Measurements from ENCODE around the gene FTSJ1. TPM values are rescaled to one million over a fixed set of nuclear protein-coding genes. Genes with fewer than 3 reads are reported as not detected.

The FTSJ1 gene
- total and polyA plus RNA-seq, 2 of the 4 experiments (the other 2 are of a cell fraction) = 50.8 to 59.9 TPM

DNA sequence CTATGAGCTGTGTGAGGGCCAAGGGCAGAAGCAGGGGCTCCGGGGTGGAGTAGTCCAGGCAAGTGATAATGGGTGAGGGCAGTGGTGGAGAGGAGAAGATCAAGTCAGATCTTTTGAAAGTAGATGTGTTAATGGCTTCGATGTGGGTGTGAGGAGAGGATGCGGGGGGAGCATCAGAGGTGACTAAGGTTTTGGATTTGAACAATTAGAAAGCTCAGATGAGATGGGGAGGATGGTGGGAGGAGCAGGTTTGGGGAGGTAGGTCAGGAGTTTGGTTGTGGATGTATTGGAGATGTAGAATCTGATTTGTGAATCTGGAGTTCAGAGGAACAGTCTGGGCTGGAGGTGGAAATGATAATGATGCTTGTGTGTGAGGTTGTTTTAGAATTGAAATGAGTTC is 4.6 kb downstream of the FTSJ1 start:
- Histone ChIP-seq H3K27ac (ENCODE audit: insufficient read depth, low read length) (no peak overlapping the region), H2AFZ (replicated peaks; ENCODE audit: low read length, poor library complexity) (no peak overlapping the region), H3K4me3 (ENCODE audit: insufficient read depth, low read depth, low read length) (no peak overlapping the region), H3K4me1 (ENCODE audit: control insufficient read depth, insufficient read depth, low read length) (no peaks in the 10 kb centered on the region), H2BK120ac (ENCODE audit: low read depth, low read length) (no peak overlapping the region), H4K8ac (ENCODE audit: low read depth in 2 of 2, low read length in 2 of 2) (no peak overlapping the region), H3K9me1 (ENCODE audit: insufficient read depth, low read length) (peaks cover 7% of the 10 kb centered on the region), H3K27me3 (ENCODE audit: control insufficient read depth, insufficient read depth, low read length) (no peaks in the 10 kb centered on the region), H3K36me3 (ENCODE audit: control insufficient read depth, insufficient read depth, low read length) (peaks cover 13% of the 10 kb centered on the region), H2AK9ac (replicated peaks; ENCODE audit: low read depth, low read length, poor library complexity) (no peak overlapping the region), H3K4ac (ENCODE audit: low read depth, low read length) (no peak overlapping the region), H2BK20ac (ENCODE audit: low read depth, low read length) (no peak overlapping the region), H3K4me2 (ENCODE audit: low read depth, low read length) (no peak overlapping the region), H2AK5ac (ENCODE audit: low read depth, low read length) (no peak overlapping the region), H3K14ac (replicated peaks; ENCODE audit: low read depth, low read length) (no peak overlapping the region), H4K20me1 (ENCODE audit: insufficient read depth, low read length) (no peaks in the 10 kb centered on the region; the same call in 1 of the 2 replicates), H2BK15ac (ENCODE audit: low read depth, low read length) (no peak overlapping the region), H3K23ac (ENCODE audit: low read depth, low read length) (no peak overlapping the region), H3K79me1 (ENCODE audit: low read depth in 1 of 2, low read length in 2 of 2) (peaks cover 0 to 23% of the 10 kb centered on the region in 2 experiments; a peak in 2 of 4 replicates), H3K56ac (ENCODE audit: extremely low read depth, insufficient read depth, low read length) (no peak overlapping the region), H3K18ac (ENCODE audit: low read depth, low read length) (no peak overlapping the region), H4K91ac (ENCODE audit: insufficient read depth, low read depth, low read length) (no peak overlapping the region), H3K9ac (ENCODE audit: low read depth, low read length) (no peak overlapping the region), H2BK5ac (ENCODE audit: low read depth, low read length, poor library complexity, severe bottlenecking) (no peak overlapping the region), H4K5ac (ENCODE audit: low read depth, low read length) (no peak overlapping the region), H3K9me3 (ENCODE audit: control insufficient read depth, insufficient read depth, low read length) (no peaks in the 10 kb centered on the region)
- 69% methylated on average over 3 of the region's 3 CpGs; no CpG with 5 or more reads in 1 of the 2 experiments for WGBS, 2 experiments (ENCODE audit: extremely low coverage in 2 of 2, insufficient read length in 1 of 2)
- CTCF ChIA-PET = interaction anchor here (0.5 kb wide), 1 partner anchor 533 kb away, joined by 3 read pairs; no protein-coding TSS in a partner anchor
- dilution Hi-C loops (cut with HindIII; ENCODE audit: low sequenced_read_pairs, unreplicated experiment) (no loop called here), in situ Hi-C loops (cut with MboI; ENCODE audit: low sequenced_read_pairs) (no loop called here), intact Hi-C loops (cut with micrococcal nuclease) (no loop called here)
- TF ChIP-seq BHLHE40 (IDR thresholded peaks at IDR 0.05; ENCODE audit: low read depth, low read length) = no peak
- TF ChIP-seq MAZ (IDR thresholded peaks at IDR 0.05; ENCODE audit: borderline replicate concordance, low read depth, low read length) = no peak
- TF ChIP-seq SMC3 (IDR thresholded peaks at IDR 0.05; ENCODE audit: low read depth, low read length) = no peak
- no peak for TF ChIP-seq MAFK (IDR thresholded peaks at IDR 0.05; ENCODE audit: low read depth, low read length)
- no peak for TF ChIP-seq RAD21 (IDR thresholded peaks at IDR 0.05; ENCODE audit: low read length)
- TF ChIP-seq, protein P1, sequence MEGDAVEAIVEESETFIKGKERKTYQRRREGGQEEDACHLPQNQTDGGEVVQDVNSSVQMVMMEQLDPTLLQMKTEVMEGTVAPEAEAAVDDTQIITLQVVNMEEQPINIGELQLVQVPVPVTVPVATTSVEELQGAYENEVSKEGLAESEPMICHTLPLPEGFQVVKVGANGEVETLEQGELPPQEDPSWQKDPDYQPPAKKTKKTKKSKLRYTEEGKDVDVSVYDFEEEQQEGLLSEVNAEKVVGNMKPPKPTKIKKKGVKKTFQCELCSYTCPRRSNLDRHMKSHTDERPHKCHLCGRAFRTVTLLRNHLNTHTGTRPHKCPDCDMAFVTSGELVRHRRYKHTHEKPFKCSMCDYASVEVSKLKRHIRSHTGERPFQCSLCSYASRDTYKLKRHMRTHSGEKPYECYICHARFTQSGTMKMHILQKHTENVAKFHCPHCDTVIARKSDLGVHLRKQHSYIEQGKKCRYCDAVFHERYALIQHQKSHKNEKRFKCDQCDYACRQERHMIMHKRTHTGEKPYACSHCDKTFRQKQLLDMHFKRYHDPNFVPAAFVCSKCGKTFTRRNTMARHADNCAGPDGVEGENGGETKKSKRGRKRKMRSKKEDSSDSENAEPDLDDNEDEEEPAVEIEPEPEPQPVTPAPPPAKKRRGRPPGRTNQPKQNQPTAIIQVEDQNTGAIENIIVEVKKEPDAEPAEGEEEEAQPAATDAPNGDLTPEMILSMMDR (conservative IDR thresholded peaks at IDR 0.05; ENCODE audit: low read depth, low read length) = no peak
- TF ChIP-seq RCOR1 (IDR thresholded peaks at IDR 0.05; ENCODE audit: insufficient replicate concordance, low read length) = no peak
- no peak for TF ChIP-seq POLR2A (IDR thresholded peaks at IDR 0.05; ENCODE audit: low read depth, low read length)
- no peak for TF ChIP-seq CEBPB (IDR thresholded peaks at IDR 0.05; ENCODE audit: low read depth, low read length)
- no peak for TF ChIP-seq RFX5 (IDR thresholded peaks at IDR 0.05; ENCODE audit: low read depth, low read length)
- TF ChIP-seq MXI1 (IDR thresholded peaks at IDR 0.05; ENCODE audit: borderline replicate concordance, low read depth, low read length) = no peak
- no peak for TF ChIP-seq CHD1 (IDR thresholded peaks at IDR 0.05; ENCODE audit: low read depth, low read length)
- TF ChIP-seq, protein P2, sequence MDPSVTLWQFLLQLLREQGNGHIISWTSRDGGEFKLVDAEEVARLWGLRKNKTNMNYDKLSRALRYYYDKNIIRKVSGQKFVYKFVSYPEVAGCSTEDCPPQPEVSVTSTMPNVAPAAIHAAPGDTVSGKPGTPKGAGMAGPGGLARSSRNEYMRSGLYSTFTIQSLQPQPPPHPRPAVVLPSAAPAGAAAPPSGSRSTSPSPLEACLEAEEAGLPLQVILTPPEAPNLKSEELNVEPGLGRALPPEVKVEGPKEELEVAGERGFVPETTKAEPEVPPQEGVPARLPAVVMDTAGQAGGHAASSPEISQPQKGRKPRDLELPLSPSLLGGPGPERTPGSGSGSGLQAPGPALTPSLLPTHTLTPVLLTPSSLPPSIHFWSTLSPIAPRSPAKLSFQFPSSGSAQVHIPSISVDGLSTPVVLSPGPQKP (IDR thresholded peaks at IDR 0.05; ENCODE audit: borderline replicate concordance, low read depth, low read length) = no peak
- TF ChIP-seq FOS (IDR thresholded peaks at IDR 0.05; ENCODE audit: low read depth, low read length) = no peak
- BruUV-seq (replicated peaks) = no TSS peak
- ATAC-seq (ENCODE audit: low read depth) (no peak), DNase-seq (no peak)
- POLR2A ChIA-PET (ENCODE audit: unreplicated experiment) = no interaction called here
